RKO (cell line): Measurements from ENCODE around the gene OCRL.

Source experiments
- DNase-seq: peaks from one replicate; pipeline ENCODE4 v3.0.0-alpha.2; 2016; ENCODE audit warnings: low spot score

Gene OCRL

GRCh38 chrX:129585691-129586090, 45.6 kb downstream of the OCRL start:
- no peak for DNase-seq

DNA sequence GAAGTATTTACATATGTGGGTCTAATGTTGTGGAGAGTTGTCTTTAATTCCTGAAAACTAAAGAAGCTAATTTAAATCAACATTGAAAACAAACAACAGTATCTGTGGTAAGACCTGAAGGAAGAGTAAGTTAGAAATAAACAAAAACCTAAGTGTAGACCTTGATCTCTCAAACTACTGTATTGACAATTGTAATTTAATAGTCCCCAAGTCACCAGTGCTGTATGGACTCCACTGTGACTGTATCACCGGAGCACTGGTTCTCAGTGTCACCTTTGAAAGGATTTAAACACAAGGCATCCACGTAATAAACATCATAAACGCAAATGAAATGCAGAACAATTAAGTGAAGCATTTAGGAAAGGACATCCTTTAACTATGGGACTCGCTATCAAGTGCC, 46.4 kb downstream of the OCRL start:
- DNase-seq: no peak

GRCh38 chrX:129590596-129590995, 50.5 kb downstream of the OCRL start:
- DNase-seq: no peak

- DNase-seq: no peak
Observed at GRCh38 chrX:129593137-129593536, 53.1 kb downstream of the OCRL start.

- DNase-seq: no peak
Observed at GRCh38 chrX:129594781-129595180, 54.7 kb downstream of the OCRL start.

GRCh38 chrX:129596077-129596476, 56.0 kb downstream of the OCRL start:
- no peak for DNase-seq

GRCh38 chrX:129597905-129598304, 57.8 kb downstream of the OCRL start:
- no peak for DNase-seq

GRCh38 chrX:129599499-129599898, 59.4 kb downstream of the OCRL start:
- DNase-seq: no peak

- DNase-seq: no peak
Observed at GRCh38 chrX:129599996-129600395, 59.9 kb downstream of the OCRL start.

- peak; percentile 59 for DNase-seq
Observed at GRCh38 chrX:129600981-129601424, 60.9 kb downstream of the OCRL start.

DNA sequence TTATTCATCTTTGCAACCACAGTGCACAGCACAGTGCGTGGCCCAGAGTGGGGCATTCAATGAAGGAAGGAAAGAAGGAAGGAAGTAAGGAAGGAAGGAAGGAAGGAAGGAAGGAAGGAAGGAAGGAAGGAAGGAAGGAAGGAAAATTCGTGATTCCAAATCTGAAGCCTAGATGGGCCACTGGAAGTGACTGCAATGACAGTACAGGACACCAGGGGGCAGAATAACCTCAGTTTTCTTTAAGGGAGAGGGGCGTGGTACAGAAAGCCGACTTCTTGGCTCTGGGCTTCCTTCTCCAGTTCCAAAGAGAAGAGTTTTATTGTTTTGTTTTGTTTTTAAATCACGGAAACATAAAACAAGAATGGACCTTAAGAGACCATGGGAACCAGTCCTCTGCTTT, 66.9 kb downstream of the OCRL start:
- peak; percentile 54 for DNase-seq

DNA sequence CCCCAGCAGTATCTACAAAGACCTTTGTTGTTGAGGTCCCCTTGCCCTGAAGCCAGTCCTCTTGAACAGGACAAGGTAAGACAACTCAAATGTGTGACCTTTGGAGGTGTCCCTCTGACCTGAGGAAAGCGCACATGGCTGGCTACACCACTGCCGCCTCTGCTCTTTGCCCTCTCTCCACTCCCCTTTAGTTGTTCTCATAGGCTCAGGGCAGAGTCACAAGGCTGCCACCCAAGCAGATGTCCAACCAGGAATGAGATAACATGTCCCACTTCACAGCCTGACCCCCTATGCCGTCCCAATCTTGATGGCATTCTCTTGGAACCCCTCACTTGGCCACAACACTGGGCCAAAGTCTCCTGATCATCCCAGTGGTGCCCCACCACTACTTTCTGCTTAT, 68.4 kb downstream of the OCRL start:
- DNase-seq: no peak

DNA sequence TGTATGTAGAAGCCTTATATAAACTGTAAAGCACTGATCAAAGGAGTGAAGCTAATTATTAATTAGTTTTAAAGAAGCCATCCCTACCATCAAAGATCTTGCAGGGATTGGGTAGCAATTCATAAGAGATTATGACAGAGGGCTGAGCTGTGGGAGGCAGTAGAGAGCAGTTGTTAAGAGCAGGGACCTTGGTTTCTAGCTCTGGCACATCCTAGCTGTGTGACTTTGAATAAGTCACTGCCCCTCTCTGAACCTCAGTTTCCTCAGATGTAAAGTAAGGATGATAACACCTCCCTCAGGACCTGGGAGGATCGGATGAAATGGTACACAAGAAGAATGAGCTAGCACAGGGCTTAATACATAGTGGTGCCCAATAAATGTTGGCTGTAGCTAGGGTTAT, 69.3 kb downstream of the OCRL start:
- no peak for DNase-seq

GRCh38 chrX:129612396-129612795, 72.3 kb downstream of the OCRL start:
- DNase-seq: no peak

- DNase-seq: no peak
Observed at GRCh38 chrX:129613596-129613995, 73.5 kb downstream of the OCRL start.

DNA sequence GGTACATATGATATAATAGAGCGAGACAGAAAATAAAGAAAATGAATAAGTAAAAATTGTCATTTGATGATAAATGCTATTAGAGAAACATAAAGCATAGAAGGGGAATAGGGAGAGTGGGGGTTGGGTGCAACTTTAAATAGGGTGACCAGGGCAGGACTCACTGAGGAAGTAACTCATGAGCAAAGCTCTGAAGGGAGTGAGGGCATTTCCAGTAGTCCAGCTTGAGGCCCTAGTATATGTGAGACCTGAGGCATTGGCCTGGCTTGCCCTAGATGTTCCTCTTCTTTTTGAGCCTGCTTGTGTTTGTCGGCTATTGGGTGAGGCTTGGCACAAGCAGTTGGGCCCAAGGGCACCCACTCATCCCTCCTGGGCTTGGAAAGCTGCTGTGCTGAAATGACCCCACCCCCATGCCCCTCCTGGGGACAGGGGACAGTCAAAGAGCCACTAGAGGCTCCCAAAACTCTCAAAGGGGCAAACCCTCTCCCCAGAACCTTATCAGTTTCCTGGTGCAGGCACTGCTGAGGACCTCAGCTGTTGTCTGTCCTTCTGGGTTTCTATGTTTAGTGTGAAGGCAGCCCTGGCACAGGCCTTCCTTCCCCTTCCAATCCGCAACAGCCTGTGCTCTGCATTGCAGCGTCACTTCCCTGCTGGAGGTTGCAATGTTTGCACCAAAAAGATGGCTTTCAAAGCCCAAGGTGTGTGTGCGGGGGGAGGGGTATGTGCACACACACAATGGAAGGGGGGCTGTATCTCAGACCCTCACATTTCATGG, 74.6 kb downstream of the OCRL start:
- no peak for DNase-seq

- DNase-seq: no peak
Observed at GRCh38 chrX:129617420-129617819, 77.4 kb downstream of the OCRL start.

GRCh38 chrX:129618997-129619396, 78.9 kb downstream of the OCRL start:
- no peak for DNase-seq

DNA sequence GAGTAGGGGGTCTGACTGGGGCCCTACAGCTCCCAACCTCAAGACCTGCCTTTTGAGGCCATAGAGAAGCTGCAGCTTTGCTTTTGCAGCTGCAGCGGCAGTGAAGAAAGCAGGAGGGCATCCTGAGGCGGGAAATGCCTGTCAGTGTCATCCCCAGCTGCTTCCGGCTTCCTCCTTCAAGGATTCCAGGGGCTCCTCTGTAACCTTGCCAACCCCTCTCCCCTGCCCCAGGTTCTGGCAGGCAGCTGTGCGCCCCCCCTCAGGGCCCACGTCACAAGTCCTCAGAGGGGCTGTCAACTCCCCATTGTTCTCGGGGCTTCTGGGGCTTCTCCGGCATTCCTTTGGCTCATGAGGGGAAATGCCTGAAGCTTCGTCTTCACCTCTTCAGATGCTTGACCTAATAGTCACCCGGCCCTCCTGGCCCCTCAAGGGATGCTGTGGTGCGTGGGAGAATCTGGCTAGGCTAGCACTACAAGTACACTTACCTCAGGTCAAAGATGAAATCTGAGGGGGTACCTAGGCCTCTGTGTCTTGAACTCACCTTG, 82.8 kb downstream of the OCRL start:
- no peak for DNase-seq

DNA sequence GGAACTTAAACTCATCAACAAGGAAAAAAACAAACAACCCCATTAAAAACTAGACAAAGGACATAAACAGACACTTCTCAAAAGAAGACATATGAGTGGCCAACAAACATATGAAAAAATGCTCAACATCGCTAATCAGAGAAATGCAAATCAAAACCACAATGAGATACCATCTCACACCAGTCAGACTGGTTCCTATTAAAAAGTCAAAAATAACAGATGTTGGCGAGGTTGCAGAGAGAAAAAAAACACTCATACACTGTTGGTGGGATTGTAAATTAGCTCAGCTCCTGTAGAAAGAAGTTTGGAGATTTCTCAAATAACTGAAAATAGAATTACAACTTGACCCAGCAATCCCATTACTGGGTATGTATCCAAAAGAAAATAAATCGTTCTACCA, 86.0 kb downstream of the OCRL start:
- no peak for DNase-seq

DNA sequence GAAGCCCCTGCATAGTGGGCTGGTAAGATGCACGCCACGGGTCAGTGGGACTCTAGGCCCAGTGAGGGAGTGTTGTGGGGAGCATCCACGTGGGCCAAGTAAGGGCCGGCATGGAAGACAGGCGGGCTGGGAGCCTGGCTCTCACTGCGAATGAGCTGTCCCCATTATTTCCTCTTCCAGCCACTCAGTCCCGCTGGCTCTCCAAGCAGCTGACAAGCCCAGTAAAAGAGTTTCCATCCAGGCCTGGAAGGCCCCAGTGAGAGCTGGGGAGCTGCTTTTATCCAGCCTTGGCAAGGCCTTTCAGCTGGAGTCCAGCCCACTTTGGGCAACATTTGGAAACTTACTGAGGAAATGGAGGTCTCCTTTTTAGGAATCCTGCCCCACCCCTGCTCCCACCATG, 89.8 kb downstream of the OCRL start:
- no peak for DNase-seq

GRCh38 chrX:129631849-129632248, 91.8 kb downstream of the OCRL start:
- no peak for DNase-seq

DNA sequence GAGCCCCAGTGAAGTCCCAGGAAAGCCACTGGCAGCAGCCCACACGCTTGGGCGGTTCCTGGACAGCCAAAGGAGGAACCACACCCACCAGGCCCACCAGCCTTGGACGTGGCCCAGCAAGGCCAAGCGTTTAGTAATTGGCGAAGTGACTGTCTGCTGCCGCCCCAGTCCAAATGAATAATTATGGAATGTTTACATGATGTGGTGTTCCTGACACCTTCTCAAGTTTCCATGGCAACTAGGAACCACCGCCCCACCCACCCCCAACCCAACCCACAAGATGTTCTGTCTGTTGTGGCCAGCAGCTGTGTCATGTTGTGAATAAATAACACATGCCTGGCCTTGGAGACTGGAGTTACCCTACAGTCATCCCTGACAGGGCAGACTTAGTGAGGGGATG, 92.4 kb downstream of the OCRL start:
- no peak for DNase-seq

DNA sequence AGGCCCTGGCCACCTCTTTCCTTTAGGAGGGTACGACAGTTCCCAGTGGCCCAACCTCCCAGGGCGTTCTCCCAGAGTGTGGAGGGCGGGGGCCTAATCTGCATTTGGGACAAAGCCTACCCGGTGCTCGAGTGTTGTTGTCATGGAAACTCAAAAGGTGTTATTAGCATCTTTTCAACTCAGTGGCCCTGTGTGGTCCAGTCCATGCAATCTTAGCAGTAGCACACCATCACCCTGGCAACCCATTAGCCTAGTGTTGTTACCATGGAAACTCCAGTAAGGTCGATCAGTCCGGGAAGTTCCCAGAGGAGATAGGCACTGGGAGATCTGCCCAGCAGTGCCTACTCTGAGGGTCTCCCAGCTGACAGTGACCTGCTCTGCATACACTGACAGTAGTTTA, 94.5 kb downstream of the OCRL start:
- DNase-seq: no peak
